CD4-positive, alpha-beta T cell (primary cell): Measurements from ENCODE around the gene KLHL30. TPM values are rescaled to one million over a fixed set of nuclear protein-coding genes. Genes with fewer than 3 reads are reported as not detected.
A peak's percentile ranks its signal among the peaks of the same experiment; 100 is the strongest.

Source experiments
- ATAC-seq: fragments of 200-7000 bp; cut with Tn5 transposase; one replicate; pipeline ENCODE4 v1.10.0; 2022; ENCODE audit warnings: mild to moderate bottlenecking; ENCODE audit not compliant: poor library complexity
- CTCF ChIA-PET: fragments of 350-600 bp; sonication (Branson Sonifier 250); formaldehyde crosslinking; loops from one replicate; lab custom pipeline; 2021; ENCODE audit warnings: antibody characterized with exemption, inconsistent platforms; lab: Charles Lee
- POLR2A ChIA-PET: fragments of 350-600 bp; sonication (Branson Sonifier 250); formaldehyde crosslinking; loops from one replicate; lab custom pipeline; 2021; ENCODE audit warnings: antibody characterized with exemption, inconsistent platforms; lab: Charles Lee
- DNase-seq, 14 experiments: peaks; one replicate each; pipeline ENCODE4 v3.0.0-alpha.2; 2013 to 2020; ENCODE audit warnings: mixed read lengths in 2 of 14
- H3K27ac ChIP-seq, 2 donors: one replicate each; pipeline versions ENCODE4 v1.5.1 to v1.7.0; 2013; ENCODE audit warnings: low read length in 2 of 2, low read depth in 1 of 2, mild to moderate bottlenecking in 1 of 2
- H3K27me3 ChIP-seq, 2 experiments: 1 replicate in 1 of 2; 2 replicates in 1 of 2; pipeline versions ENCODE4 v1.6.1 to v1.7.0; 2013; ENCODE audit warnings: low read length in 2 of 2, control low read depth in 1 of 2, mild to moderate bottlenecking in 1 of 2, moderate library complexity in 1 of 2; ENCODE audit not compliant: insufficient read depth in 2 of 2, control insufficient read depth in 1 of 2
- H3K36me3 ChIP-seq: one replicate; pipeline ENCODE4 v1.6.1; 2013; ENCODE audit warnings: low read length, control low read depth; ENCODE audit not compliant: insufficient read depth
- H3K4me1 ChIP-seq: one replicate; pipeline ENCODE4 v1.6.1; 2013; ENCODE audit warnings: low read length, control low read depth; ENCODE audit not compliant: insufficient read depth
- H3K4me3 ChIP-seq: one replicate; pipeline ENCODE4 v1.5.1; 2013; ENCODE audit warnings: mild to moderate bottlenecking, low read length, moderate library complexity
- H3K9me3 ChIP-seq, 2 experiments: 1 replicate in 1 of 2; 2 replicates in 1 of 2; pipeline versions ENCODE4 v1.6.1 to v1.7.0; 2013; ENCODE audit warnings: low read length in 2 of 2, mild to moderate bottlenecking in 2 of 2, control low read depth in 1 of 2, moderate library complexity in 1 of 2; ENCODE audit not compliant: control insufficient read depth in 1 of 2, insufficient read depth in 1 of 2
- H3K27ac Mint-ChIP-seq: one replicate; pipeline ENCODE4 v1.8.0; 2020; ENCODE audit warnings: mixed read lengths
- H3K27me3 Mint-ChIP-seq: one replicate; pipeline ENCODE4 v1.8.0; 2021; ENCODE audit warnings: mixed read lengths
- H3K36me3 Mint-ChIP-seq: one replicate; pipeline ENCODE4 v1.8.0; 2021; ENCODE audit warnings: low read depth, mixed read lengths
- H3K4me1 Mint-ChIP-seq: one replicate; pipeline ENCODE4 v1.8.0; 2021; ENCODE audit warnings: low read depth, mixed read lengths
- H3K4me3 Mint-ChIP-seq: one replicate; pipeline ENCODE4 v1.8.0; 2020; ENCODE audit warnings: mild to moderate bottlenecking, mixed read lengths
- H3K9me3 Mint-ChIP-seq: one replicate; pipeline ENCODE4 v1.8.0; 2020; ENCODE audit warnings: mixed read lengths
- intact Hi-C, 2 experiments: fragments of 100-400 bp; cut with DNase I in 1 of 2; cut with micrococcal nuclease in 1 of 2; formaldehyde crosslinking; loops; one replicate each; pipeline versions ENCODE4 v1.15.1 to v1.9.0; 2023 to 2025; cut with DNase I, micrococcal nuclease
- total RNA-seq, 174 experiments: library from RNA in 2 of 174; stranded (reverse) in 2 of 174; gene quantifications; one replicate each; pipeline ENCODE4 v1.2.3 and lab custom pipeline; 2021 to 2026
- TF ChIP-seq, protein P1 (sequence below): fragments of 200-600 bp; IDR thresholded peaks from one replicate; pipeline ENCODE4 v1.8.0; 2022; ENCODE audit warnings: antibody characterized with exemption, mild to moderate bottlenecking

The KLHL30 gene
- total RNA-seq, 2 experiments from 2014 or later: not detected

DNA sequence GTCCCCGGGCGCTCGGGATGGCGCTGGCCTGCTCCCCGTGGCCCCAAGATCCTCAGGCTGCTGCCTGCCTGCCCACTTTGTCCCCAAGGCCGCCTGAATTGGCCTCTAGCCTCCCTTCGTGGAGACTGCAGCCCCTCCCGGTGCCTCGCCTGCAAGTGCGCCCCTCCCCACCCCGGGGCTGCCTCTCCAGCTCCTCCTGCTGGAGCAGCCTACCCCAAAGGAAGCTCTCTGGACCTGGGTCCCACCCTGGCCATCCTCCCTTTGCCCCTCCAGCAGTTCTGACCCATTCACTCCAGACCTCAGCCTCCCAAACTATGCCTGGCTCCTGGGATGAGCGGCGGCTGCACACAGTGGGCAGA, 32.1 kb upstream of the KLHL30 start:
- H3K9me3 Mint-ChIP-seq: no peaks in the 10 kb centered on the region
- TF ChIP-seq, protein P1, sequence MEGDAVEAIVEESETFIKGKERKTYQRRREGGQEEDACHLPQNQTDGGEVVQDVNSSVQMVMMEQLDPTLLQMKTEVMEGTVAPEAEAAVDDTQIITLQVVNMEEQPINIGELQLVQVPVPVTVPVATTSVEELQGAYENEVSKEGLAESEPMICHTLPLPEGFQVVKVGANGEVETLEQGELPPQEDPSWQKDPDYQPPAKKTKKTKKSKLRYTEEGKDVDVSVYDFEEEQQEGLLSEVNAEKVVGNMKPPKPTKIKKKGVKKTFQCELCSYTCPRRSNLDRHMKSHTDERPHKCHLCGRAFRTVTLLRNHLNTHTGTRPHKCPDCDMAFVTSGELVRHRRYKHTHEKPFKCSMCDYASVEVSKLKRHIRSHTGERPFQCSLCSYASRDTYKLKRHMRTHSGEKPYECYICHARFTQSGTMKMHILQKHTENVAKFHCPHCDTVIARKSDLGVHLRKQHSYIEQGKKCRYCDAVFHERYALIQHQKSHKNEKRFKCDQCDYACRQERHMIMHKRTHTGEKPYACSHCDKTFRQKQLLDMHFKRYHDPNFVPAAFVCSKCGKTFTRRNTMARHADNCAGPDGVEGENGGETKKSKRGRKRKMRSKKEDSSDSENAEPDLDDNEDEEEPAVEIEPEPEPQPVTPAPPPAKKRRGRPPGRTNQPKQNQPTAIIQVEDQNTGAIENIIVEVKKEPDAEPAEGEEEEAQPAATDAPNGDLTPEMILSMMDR: no peak
- no peaks in the 10 kb centered on the region for H3K27me3 Mint-ChIP-seq
- no peak overlapping the region for H3K27ac Mint-ChIP-seq
- POLR2A ChIA-PET: no interaction called here
- H3K4me1 Mint-ChIP-seq: peaks cover 6% of the 10 kb centered on the region
- H3K4me3 Mint-ChIP-seq: no peak overlapping the region
- Histone ChIP-seq H3K9me3 (no peaks in the 10 kb centered on the region), H3K4me1 (peaks cover 5% of the 10 kb centered on the region), H3K27me3 (no peaks in the 10 kb centered on the region), H3K27ac (no peak overlapping the region), H3K4me3 (no peak overlapping the region), H3K36me3 (no peaks in the 10 kb centered on the region)
- CTCF ChIA-PET: no interaction called here
- DNase-seq: peak in 1 of 14 experiments; percentile 20
- intact Hi-C loops: no loop called here
- ATAC-seq: no peak
- H3K36me3 Mint-ChIP-seq: no peaks in the 10 kb centered on the region

DNA sequence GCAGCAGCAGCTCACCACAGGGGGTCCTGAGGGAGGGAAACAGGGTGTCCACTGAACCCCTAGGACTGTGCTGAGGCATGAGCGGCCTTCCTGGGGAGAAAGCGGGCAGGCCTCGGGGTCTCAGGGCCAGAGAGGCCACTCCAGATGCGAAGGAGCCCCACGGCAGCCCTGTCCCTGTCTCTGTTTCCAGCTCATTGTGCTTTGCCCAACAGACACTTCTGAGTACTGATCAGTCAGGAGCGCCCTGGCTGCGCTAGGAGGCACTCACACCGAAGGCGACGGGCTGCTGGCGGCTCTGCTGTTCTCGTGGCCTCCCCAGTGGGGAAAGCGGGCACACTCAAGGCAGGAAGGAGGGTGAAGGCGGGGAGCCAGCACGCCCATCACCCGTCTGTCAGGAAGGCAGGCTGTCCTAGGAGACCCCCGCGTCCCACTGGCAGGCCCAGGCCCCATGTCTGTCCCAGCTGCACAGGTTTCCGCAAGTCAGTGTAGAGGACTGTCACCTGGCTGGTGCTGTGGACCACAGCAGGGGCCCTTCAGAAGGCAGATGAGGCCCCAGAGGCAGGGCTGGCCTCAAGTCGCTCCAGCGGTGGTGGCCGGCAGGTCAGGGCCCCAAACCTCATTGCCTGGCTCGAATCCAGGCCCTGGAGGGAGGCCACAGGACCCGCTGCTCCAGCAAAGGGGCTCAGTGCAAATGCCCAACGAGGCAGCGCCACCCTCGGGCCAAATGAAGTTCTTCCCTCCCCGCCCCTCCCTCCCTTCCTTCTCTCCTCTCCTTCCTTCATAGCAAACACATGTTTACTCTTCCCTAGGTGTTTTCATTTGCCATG, 31.6 kb upstream of the KLHL30 start:
- H3K4me1 Mint-ChIP-seq: peaks cover 6% of the 10 kb centered on the region
- Histone ChIP-seq H3K27me3 (no peaks in the 10 kb centered on the region), H3K4me3 (no peak overlapping the region), H3K9me3 (no peaks in the 10 kb centered on the region), H3K27ac (no peak overlapping the region), H3K36me3 (no peaks in the 10 kb centered on the region), H3K4me1 (peaks cover 5% of the 10 kb centered on the region)
- ATAC-seq (no peak), DNase-seq (peak in 2 of 14 experiments; percentile 22 to 26)
- ChIA-PET CTCF (no interaction called here), POLR2A (no interaction called here)
- H3K4me3 Mint-ChIP-seq: no peak overlapping the region
- no peaks in the 10 kb centered on the region for H3K9me3 Mint-ChIP-seq
- no peaks in the 10 kb centered on the region for H3K27me3 Mint-ChIP-seq
- TF ChIP-seq, protein P1: no peak
- no peaks in the 10 kb centered on the region for H3K36me3 Mint-ChIP-seq
- intact Hi-C loops: no loop called here
- H3K27ac Mint-ChIP-seq: no peak overlapping the region

DNA sequence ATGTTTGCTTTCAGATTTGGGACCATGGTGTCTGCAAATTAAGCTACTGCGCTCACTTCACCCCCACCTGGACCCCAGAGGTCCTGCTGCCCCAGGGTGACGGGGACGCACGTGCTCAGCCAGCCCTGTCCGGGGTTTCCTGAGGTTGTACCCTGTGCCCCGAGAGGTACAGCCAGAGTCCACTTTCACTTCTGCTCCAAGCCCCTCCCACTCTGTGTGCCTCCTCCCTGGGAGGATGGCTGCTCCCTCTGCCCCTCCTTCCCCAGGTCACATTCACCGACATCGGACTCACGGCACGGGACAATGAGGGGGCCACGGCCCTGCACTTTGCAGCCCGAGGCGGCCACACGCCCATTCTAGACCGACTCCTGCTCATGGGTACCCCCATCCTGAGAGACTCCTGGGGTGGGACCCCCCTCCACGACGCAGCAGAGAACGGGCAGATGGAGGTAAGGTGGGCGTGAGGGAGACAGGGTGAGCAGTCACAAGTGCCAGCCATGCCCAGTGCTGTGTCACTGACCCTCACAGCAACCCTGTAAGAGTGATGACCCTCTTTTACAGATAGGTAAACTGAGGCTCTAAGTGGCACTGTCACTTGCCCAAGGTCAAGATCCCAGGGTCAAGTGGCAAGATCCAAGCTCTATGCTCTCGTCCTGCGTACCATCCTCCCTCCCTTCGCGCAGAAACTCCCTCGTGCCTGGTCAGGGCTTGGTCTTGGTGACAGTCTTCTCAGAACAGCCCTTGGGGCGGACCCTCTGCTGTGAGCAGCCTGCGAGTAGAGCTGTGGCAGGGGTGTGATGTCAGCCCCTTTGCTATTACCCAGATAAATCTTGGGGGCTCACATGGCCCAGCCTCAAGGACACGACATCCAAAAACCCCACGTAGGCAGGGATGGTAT, 30.7 kb upstream of the KLHL30 start:
- intact Hi-C loops: no loop called here
- Histone ChIP-seq H3K4me1 (peaks cover 5% of the 10 kb centered on the region), H3K4me3 (no peak overlapping the region), H3K9me3 (peaks cover 0 to 7% of the 10 kb centered on the region in 2 experiments), H3K36me3 (no peaks in the 10 kb centered on the region), H3K27ac (no peak overlapping the region), H3K27me3 (no peaks in the 10 kb centered on the region)
- TF ChIP-seq, protein P1: no peak
- Mint-ChIP-seq H3K36me3 (no peaks in the 10 kb centered on the region), H3K27ac (no peak overlapping the region), H3K4me1 (peaks cover 6% of the 10 kb centered on the region), H3K9me3 (no peaks in the 10 kb centered on the region), H3K4me3 (no peak overlapping the region), H3K27me3 (no peaks in the 10 kb centered on the region)
- ChIA-PET CTCF (no interaction called here), POLR2A (no interaction called here)
- DNase-seq (peak in 2 of 14 experiments; percentile 24 to 39), ATAC-seq (no peak)
